A549 treated with RU486 at 1 μM for 4 hours (cell line): ENCODE measurements around the gene CKAP2L. TPM values are rescaled to one million over a fixed set of nuclear protein-coding genes. Genes with fewer than 3 reads are reported as not detected.

Experiments
- total RNA-seq: library from RNA; stranded (reverse); fragments of 200-300 nt; extraction: Qiagen RNA extraction; gene quantifications from 5 replicates; pipeline ENCODE4 v1.2.3, GENCODE V29; 2022; ENCODE audit warnings: low read depth

The CKAP2L gene
- 8.6 to 19.4 TPM (median 14.2 TPM) in 5 replicates for total RNA-seq

GRCh38 chr2:112764071-112765044 lies at the start of gene CKAP2L:
TSS of gene CKAP2L (minus strand) at chr2:112764609. CDS start at chr2:112764598, 11 bp downstream.

GRCh38 chr2:112784199-112785189 lies 20.1 kb upstream of the CKAP2L start, which contains the start of gene IL1A:
TSS of gene IL1A (minus strand) at chr2:112784493. CDS start at chr2:112783770, 723 bp downstream.

GRCh38 chr2:112720785-112721184 lies 43.6 kb downstream of the CKAP2L start, which contains the start of gene NT5DC4:
TSS of gene NT5DC4 (plus strand) at chr2:112721020. CDS start at chr2:112721080, 60 bp downstream.

Other genes starting within 250 kb of the CKAP2L start
- gene POLR1B, start 222.1 kb downstream of the CKAP2L start, total RNA-seq: 24.4 to 30.1 TPM (median 26.2 TPM) in 5 replicates
- gene CHCHD5, start 180.0 kb downstream of the CKAP2L start, total RNA-seq: 54.4 to 74.6 TPM (median 63.8 TPM) in 5 replicates
- 125 to 144 TPM (median 138 TPM) in 5 replicates for gene SLC20A1, start 118.7 kb downstream of the CKAP2L start, total RNA-seq
- 0.05 to 0.13 TPM in 2 of 5 replicates, not detected in the others for gene NT5DC4, start 43.6 kb downstream of the CKAP2L start, total RNA-seq
- gene IL1A, start 19.9 kb upstream of the CKAP2L start, total RNA-seq: 0.10 to 0.23 TPM (median 0.12 TPM) in 5 replicates
- 0.34 to 0.58 TPM (median 0.41 TPM) in 4 of 5 replicates, not detected in the other for gene IL1B, start 72.2 kb upstream of the CKAP2L start, total RNA-seq
- not detected in 5 replicates for gene IL37, start 146.6 kb upstream of the CKAP2L start, total RNA-seq
- gene IL36G, start 213.4 kb upstream of the CKAP2L start, total RNA-seq: not detected in 5 replicates
- gene IL36A, start 240.8 kb upstream of the CKAP2L start, total RNA-seq: not detected in 5 replicates